Peyer's patch (tissue), 4 donors: ENCODE measurements around the gene RANGAP1.

Experiments
- POLR2A ChIP-seq, 2 donors: fragments of 450-650 bp; IDR thresholded peaks; one replicate each; pipeline ENCODE4 v1.5.1; 2017; ENCODE audit warnings: antibody characterized with exemption in 2 of 2, mild to moderate bottlenecking in 2 of 2, moderate library complexity in 2 of 2
- TF ChIP-seq, protein P1 (sequence below), 6 experiments: fragments of 450-650 bp in 4 of 6; fragments of 200-600 bp in 2 of 6; sonication (generic) in 1 of 6; IDR thresholded peaks; one replicate each; pipeline ENCODE4 v1.5.1; 2017 to 2019; ENCODE audit warnings: antibody characterized with exemption in 6 of 6, mild to moderate bottlenecking in 3 of 6, moderate library complexity in 1 of 6

DNA sequence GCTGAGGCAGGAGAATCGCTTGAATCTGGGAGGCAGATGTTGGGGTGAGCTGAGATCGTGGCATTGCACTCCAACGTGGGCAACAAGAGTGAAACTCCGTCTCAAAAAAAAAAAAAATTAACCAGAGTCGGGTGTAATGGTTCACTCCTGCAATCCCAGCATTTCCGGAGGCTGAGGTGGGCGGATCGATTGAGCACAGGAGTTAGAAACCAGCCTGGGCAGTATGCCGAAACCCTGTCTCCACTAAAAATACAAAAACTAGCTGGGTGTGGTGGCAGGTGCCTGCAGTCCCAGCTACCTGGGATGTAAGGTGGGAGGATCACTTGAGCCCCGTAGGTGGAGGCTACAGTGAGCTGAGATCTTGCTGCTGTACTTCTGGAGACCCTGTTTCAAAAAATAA lies 1.5 kb downstream of the RANGAP1 start:
- TF ChIP-seq, protein P1, sequence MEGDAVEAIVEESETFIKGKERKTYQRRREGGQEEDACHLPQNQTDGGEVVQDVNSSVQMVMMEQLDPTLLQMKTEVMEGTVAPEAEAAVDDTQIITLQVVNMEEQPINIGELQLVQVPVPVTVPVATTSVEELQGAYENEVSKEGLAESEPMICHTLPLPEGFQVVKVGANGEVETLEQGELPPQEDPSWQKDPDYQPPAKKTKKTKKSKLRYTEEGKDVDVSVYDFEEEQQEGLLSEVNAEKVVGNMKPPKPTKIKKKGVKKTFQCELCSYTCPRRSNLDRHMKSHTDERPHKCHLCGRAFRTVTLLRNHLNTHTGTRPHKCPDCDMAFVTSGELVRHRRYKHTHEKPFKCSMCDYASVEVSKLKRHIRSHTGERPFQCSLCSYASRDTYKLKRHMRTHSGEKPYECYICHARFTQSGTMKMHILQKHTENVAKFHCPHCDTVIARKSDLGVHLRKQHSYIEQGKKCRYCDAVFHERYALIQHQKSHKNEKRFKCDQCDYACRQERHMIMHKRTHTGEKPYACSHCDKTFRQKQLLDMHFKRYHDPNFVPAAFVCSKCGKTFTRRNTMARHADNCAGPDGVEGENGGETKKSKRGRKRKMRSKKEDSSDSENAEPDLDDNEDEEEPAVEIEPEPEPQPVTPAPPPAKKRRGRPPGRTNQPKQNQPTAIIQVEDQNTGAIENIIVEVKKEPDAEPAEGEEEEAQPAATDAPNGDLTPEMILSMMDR (IDR thresholded peaks at IDR 0.05), result no peak
- TF ChIP-seq POLR2A (IDR thresholded peaks at IDR 0.05), result no peak
